ENCODE data around the gene GUCD1. TPM values are rescaled to one million over a fixed set of nuclear protein-coding genes. Genes with fewer than 3 reads are reported as not detected.

GUCD1 gene
- total RNA-seq, 4 donors from 2014 or later = 67.0 to 124 (median 95.9) TPM

DNA sequence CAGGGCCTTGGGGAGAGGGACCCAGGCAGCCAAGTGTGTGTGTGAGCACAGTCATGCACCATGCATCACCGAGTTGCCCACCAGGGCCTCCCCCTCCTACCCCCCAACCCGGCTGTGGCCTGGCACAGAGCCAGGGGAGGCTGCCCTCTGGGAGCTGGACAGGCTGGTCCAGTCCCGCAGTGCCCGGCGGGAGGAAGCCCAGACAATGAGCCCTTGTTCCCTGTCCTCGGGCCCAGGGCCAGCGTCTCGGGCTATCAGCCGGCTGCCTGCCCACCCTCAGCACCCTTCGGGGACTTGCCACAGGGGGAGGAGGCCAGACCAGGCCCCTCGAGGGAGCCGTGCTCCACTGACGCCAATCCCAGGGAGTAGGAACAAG lies 33.4 kb upstream of the GUCD1 start:
- intact Hi-C loops (cut with DNase I; ENCODE audit: low total_unique reads) = no loop called here
- TF ChIP-seq POLR2A (IDR thresholded peaks at IDR 0.05) = no peak
- TF ChIP-seq, protein P1, sequence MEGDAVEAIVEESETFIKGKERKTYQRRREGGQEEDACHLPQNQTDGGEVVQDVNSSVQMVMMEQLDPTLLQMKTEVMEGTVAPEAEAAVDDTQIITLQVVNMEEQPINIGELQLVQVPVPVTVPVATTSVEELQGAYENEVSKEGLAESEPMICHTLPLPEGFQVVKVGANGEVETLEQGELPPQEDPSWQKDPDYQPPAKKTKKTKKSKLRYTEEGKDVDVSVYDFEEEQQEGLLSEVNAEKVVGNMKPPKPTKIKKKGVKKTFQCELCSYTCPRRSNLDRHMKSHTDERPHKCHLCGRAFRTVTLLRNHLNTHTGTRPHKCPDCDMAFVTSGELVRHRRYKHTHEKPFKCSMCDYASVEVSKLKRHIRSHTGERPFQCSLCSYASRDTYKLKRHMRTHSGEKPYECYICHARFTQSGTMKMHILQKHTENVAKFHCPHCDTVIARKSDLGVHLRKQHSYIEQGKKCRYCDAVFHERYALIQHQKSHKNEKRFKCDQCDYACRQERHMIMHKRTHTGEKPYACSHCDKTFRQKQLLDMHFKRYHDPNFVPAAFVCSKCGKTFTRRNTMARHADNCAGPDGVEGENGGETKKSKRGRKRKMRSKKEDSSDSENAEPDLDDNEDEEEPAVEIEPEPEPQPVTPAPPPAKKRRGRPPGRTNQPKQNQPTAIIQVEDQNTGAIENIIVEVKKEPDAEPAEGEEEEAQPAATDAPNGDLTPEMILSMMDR (IDR thresholded peaks at IDR 0.05) = no peak
- no peak overlapping the region for H3K4me3 ChIP-seq (ENCODE audit: low read depth, poor library complexity, severe bottlenecking)
- no peak for DNase-seq (ENCODE audit: low spot score in 2 of 2)
- 56 to 71% methylated on average over 12 to 13 of the region's 13 CpGs for WGBS, 2 donors

DNA sequence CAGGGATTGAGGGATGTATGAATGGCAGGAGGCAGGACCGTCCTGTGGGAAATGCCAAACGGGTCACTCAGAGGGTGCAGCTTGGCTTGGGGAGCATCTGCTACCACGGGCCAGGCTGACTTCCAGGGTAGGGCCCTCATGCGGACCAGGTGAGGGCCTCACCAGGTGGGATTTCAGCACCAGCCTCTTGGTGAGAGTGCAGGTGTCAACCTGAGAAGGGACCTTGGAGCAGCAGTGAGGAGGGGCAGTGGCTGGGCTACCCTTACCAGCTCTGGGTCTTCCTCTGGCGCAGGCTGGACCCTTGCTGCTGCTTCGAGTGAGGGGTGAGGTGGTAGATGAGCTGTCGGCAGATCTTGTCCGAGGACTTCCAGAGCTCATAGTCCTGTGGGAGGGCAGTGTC lies 33.0 kb upstream of the GUCD1 start:
- TF ChIP-seq POLR2A (IDR thresholded peaks at IDR 0.05) = no peak
- TF ChIP-seq, protein P1 (IDR thresholded peaks at IDR 0.05) = no peak
- intact Hi-C loops (cut with DNase I; ENCODE audit: low total_unique reads) = no loop called here
- no peak overlapping the region for H3K4me3 ChIP-seq (ENCODE audit: low read depth, poor library complexity, severe bottlenecking)
- no peak for DNase-seq (ENCODE audit: low spot score in 2 of 2)
- WGBS, 2 donors = 85 to 87% methylated on average over 7 to 8 of the region's 8 CpGs

DNA sequence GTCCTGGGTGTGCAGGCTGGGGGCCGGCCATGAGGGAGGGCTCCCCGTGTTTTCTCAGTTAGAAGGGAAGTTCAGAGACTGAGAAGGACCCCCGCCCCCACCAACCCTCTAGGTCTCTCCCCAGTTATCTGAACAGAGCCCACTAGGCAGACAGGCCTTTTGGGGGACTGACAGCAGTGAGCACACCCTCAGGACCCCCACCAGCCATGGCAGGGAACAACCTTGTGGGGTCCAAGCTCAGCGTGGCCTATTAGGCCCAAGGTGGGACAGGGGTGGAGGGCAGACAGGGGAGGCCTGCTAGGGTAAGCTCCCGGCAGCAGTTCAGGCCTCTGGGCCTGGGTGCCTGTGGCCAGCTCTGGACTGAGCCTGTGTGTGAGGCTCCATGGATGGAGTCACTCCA lies 32.3 kb upstream of the GUCD1 start:
- intact Hi-C loops (cut with DNase I; ENCODE audit: low total_unique reads) = no loop called here
- DNase-seq (ENCODE audit: low spot score in 2 of 2) = no peak
- 80 to 83% methylated on average over 5 of the region's 5 CpGs for WGBS, 2 donors
- no peak for TF ChIP-seq POLR2A (IDR thresholded peaks at IDR 0.05)
- TF ChIP-seq, protein P1 (IDR thresholded peaks at IDR 0.05) = no peak
- H3K4me3 ChIP-seq (ENCODE audit: low read depth, poor library complexity, severe bottlenecking) = no peak overlapping the region

DNA sequence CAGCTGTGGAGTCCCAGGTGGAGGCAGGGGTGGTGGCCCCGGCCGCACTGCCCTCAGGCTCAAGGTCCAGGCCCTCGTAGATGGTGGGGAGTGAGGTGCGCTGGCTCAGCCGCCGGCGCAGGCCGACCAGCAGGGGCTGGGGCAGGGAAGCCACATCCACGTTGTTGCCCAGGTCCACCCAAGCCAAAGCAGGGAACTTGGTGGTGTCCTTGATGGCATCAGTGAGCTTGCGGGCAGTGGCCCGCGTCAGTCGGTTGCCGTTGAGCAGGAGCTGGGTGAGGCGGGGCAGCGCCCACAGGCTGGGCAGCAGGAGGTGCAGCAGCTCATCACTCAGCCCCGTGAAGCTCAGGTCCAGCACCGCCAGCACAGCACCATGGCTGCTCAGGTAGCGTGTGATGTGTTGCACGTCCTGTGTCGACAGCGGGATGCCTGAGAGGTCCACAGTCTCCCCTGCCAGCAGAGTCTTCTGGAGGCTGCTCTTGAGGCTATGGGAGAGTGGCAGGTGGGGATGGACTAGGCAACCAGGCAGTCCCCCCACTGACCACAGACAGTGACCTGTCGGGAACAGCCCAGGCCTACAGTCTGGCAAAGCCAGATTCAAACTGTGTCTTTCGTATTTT lies 31.1 kb upstream of the GUCD1 start:
- TF ChIP-seq, protein P1 (IDR thresholded peaks at IDR 0.05) = no peak
- TF ChIP-seq POLR2A (IDR thresholded peaks at IDR 0.05) = no peak
- intact Hi-C loops (cut with DNase I; ENCODE audit: low total_unique reads) = no loop called here
- DNase-seq (ENCODE audit: low spot score in 2 of 2) = no peak
- WGBS, 2 donors = 90 to 94% methylated on average over 11 to 16 of the region's 24 CpGs
- H3K4me3 ChIP-seq (ENCODE audit: low read depth, poor library complexity, severe bottlenecking) = no peak overlapping the region

DNA sequence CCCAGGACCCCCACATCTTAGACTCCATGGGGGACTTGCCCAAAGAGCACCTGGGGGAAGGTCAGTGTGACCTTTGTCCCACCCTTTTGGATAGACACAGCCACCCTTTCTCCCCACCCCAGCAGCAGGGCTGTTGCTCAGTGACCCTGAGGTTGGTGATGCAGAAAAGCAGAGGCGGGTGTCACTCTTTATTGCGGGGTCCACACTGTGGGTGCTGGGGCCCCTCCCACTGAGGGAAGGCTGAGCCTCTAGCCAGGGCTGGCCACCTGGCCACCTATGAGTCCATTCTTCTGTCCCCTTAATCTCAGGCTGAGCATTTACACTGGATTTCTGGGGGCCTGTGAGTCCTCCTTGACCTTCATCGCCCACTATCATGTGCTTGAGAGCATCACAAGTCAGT lies 30.5 kb upstream of the GUCD1 start:
- no peak for TF ChIP-seq POLR2A (IDR thresholded peaks at IDR 0.05)
- TF ChIP-seq, protein P1 (IDR thresholded peaks at IDR 0.05) = no peak
- intact Hi-C loops (cut with DNase I; ENCODE audit: low total_unique reads) = no loop called here
- H3K4me3 ChIP-seq (ENCODE audit: low read depth, poor library complexity, severe bottlenecking) = no peak overlapping the region
- WGBS, 2 donors = 100% methylated on average over 3 of the region's 3 CpGs
- no peak for DNase-seq (ENCODE audit: low spot score in 2 of 2)

DNA sequence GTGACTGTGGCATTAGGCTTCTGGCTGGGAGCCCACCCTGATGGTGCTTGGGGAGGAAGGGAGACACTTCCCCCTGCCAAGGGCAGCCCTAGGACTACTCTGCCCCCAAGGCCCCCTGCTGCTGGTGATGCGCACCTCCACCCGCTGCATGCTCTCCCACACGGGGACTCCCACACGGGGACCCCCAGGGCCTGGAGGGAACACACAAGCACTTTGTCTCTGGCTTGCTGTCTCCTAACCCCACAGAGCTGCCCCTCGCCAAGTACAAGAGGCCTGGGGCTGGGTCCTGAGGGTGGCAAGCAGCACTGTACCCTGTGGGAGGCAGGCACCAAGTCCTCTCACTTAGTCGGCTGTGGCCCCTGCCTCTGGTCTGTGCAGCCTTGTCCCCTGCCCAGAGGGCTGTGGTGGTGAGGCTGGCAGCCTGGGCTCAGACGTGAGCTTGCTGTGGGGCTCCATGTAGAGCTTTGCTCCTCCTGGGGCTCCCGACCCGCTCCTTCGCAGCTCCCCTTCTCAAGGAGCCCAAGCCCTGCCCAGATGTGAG lies 30.0 kb upstream of the GUCD1 start:
- intact Hi-C loops (cut with DNase I; ENCODE audit: low total_unique reads) = no loop called here
- 82 to 87% methylated on average over 10 of the region's 10 CpGs for WGBS, 2 donors
- no peak for DNase-seq (ENCODE audit: low spot score in 2 of 2)
- no peak overlapping the region for H3K4me3 ChIP-seq (ENCODE audit: low read depth, poor library complexity, severe bottlenecking)
- TF ChIP-seq, protein P1 (IDR thresholded peaks at IDR 0.05) = no peak
- TF ChIP-seq POLR2A (IDR thresholded peaks at IDR 0.05) = no peak

All from lower leg skin (tissue), 4 donors.